GM10266 (cell line): ENCODE data around the gene STOX1.
"Not testable (repeated sequence)": the region's sequence is repeated elsewhere in the genome, so short reads cannot be mapped to it uniquely, and the experiment has no call there.

ENCODE experiments used
- DNase-seq: peaks from one replicate; pipeline ENCODE4 v3.0.0; 2012; ENCODE audit errors: extremely low spot score
- CTCF ChIP-seq: IDR thresholded peaks from 2 replicates; pipeline ENCODE4 v1.5.1; 2012; ENCODE audit warnings: mild to moderate bottlenecking, low read depth; ENCODE audit not compliant: control insufficient read depth, insufficient read depth; ENCODE audit errors: missing control alignments

STOX1 gene

GRCh38 chr10:68832601-68833000 is 5.3 kb downstream of the STOX1 start:
- DNase-seq = no peak
- no peak for TF ChIP-seq CTCF

GRCh38 chr10:68837626-68838322 is 10.4 kb downstream of the STOX1 start:
- TF ChIP-seq CTCF = no peak
- no peak for DNase-seq

GRCh38 chr10:68840650-68841049 is 13.3 kb downstream of the STOX1 start:
- DNase-seq = not testable (repeated sequence)

GRCh38 chr10:68848281-68848680 is 20.9 kb downstream of the STOX1 start:
- DNase-seq = no peak
- no peak for TF ChIP-seq CTCF

- no peak for DNase-seq
- TF ChIP-seq CTCF = no peak
Observed at GRCh38 chr10:68848806-68849205, 21.5 kb downstream of the STOX1 start.

- DNase-seq = no peak
- TF ChIP-seq CTCF = no peak
Observed at GRCh38 chr10:68856352-68856751, 29.0 kb downstream of the STOX1 start.

- no peak for TF ChIP-seq CTCF
- DNase-seq = no peak
Observed at GRCh38 chr10:68857005-68857404, 29.7 kb downstream of the STOX1 start.

- DNase-seq = no peak
- no peak for TF ChIP-seq CTCF
Observed at GRCh38 chr10:68861253-68861652, 33.9 kb downstream of the STOX1 start.
